ENCODE results near the gene FAIM2.

Gene FAIM2

DNA sequence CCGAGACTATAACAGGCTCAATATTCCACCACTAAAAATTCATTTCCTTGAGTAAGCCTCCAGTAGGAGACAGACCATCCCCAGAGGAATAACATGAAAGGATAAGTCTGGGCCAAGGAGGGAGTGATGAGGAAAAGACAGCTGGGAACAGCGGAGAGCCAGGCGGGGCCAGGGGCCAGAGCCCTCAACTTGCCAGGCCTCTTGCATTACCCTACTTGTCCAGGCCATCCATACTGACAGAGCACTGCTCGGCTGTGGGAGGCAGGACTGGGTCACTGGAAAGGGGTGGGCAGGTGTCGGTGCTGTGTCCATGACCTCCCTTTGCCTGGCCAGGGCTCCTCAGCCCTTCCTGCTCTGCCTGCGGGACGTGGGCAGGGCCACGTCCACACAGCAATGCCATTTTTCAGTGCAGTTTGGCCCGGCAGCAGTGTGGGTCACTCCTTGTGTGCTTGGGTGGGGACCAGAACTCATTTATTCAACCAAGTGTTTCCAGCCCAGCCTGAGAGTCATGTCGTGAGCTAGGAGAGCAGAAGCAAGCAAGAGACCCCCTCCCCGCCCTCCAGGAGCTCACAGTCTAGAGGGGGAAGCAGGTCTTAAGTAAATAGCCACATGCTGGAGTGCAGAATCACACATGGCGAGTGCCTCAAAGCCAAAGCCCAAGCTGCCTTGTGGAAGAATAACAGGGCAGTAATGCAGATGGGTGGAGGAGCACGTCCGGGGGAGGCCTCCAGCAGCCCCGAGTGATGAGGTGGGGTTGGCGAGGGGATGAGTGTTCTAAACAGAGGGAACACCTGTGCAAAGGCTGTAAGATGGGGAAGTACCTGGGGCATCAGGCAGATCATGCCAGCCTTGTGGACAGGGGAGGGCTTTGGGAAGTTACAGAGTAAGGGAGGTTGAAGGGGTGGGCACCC is 8.9 kb upstream of the FAIM2 start:
- no peaks in the 10 kb centered on the region for H3K79me2 ChIP-seq (ENCODE audit: insufficient read depth, low read length)
- ATAC-seq (ENCODE audit: insufficient read depth, low read depth) (no peak), DNase-seq (no peak)
- H2AFZ ChIP-seq (ENCODE audit: low read depth, low read length): no peak overlapping the region
- H4K20me1 ChIP-seq (ENCODE audit: insufficient read depth, low read length): no peaks in the 10 kb centered on the region
- no peaks in the 10 kb centered on the region for H3K9me3 ChIP-seq (ENCODE audit: insufficient read depth, low read length, severe bottlenecking)
- no peak overlapping the region for H3K9ac ChIP-seq (ENCODE audit: low read depth, low read length)
- TF ChIP-seq CTCF (IDR thresholded peaks at IDR 0.05; ENCODE audit: borderline replicate concordance, extremely low read depth, low read length, poor library complexity, severe bottlenecking) (no peak), EZH2 (IDR thresholded peaks at IDR 0.05; ENCODE audit: borderline replicate concordance, low read depth, low read length, severe bottlenecking) (no peak)
- no peaks in the 10 kb centered on the region for H3K36me3 ChIP-seq (ENCODE audit: insufficient read depth, low read length)
- no peaks in the 10 kb centered on the region for H3K27me3 ChIP-seq (ENCODE audit: insufficient read depth, low read length, poor library complexity)
- H3K4me1 ChIP-seq (ENCODE audit: insufficient read depth, low read length): no peaks in the 10 kb centered on the region
- no peak overlapping the region for H3K4me3 ChIP-seq (ENCODE audit: low read depth in 1 of 2, low read length in 2 of 2)
- no peak overlapping the region for H3K4me2 ChIP-seq (ENCODE audit: insufficient read depth, low read length)
- no peak overlapping the region for H3K27ac ChIP-seq (ENCODE audit: low read length)

- Histone ChIP-seq H4K20me1 (ENCODE audit: insufficient read depth, low read length) (no peaks in the 10 kb centered on the region), H2AFZ (ENCODE audit: low read depth, low read length) (no peak overlapping the region), H3K4me1 (ENCODE audit: insufficient read depth, low read length) (no peaks in the 10 kb centered on the region), H3K9me3 (ENCODE audit: insufficient read depth, low read length, severe bottlenecking) (no peaks in the 10 kb centered on the region), H3K27me3 (ENCODE audit: insufficient read depth, low read length, poor library complexity) (no peaks in the 10 kb centered on the region), H3K4me2 (ENCODE audit: insufficient read depth, low read length) (no peak overlapping the region), H3K9ac (ENCODE audit: low read depth, low read length) (no peak overlapping the region), H3K27ac (ENCODE audit: low read length) (no peak overlapping the region), H3K36me3 (ENCODE audit: insufficient read depth, low read length) (no peaks in the 10 kb centered on the region), H3K79me2 (ENCODE audit: insufficient read depth, low read length) (no peaks in the 10 kb centered on the region), H3K4me3 (ENCODE audit: low read depth in 1 of 2, low read length in 2 of 2) (no peak overlapping the region)
- no peak for ATAC-seq (ENCODE audit: insufficient read depth, low read depth)
- no peak for TF ChIP-seq CTCF (IDR thresholded peaks at IDR 0.05; ENCODE audit: borderline replicate concordance, extremely low read depth, low read length, poor library complexity, severe bottlenecking)
- no peak for TF ChIP-seq EZH2 (IDR thresholded peaks at IDR 0.05; ENCODE audit: borderline replicate concordance, low read depth, low read length, severe bottlenecking)
- no peak for DNase-seq
These were observed 7.5 kb upstream of the FAIM2 start for GRCh38 chr12:49911213-49911605.

DNA sequence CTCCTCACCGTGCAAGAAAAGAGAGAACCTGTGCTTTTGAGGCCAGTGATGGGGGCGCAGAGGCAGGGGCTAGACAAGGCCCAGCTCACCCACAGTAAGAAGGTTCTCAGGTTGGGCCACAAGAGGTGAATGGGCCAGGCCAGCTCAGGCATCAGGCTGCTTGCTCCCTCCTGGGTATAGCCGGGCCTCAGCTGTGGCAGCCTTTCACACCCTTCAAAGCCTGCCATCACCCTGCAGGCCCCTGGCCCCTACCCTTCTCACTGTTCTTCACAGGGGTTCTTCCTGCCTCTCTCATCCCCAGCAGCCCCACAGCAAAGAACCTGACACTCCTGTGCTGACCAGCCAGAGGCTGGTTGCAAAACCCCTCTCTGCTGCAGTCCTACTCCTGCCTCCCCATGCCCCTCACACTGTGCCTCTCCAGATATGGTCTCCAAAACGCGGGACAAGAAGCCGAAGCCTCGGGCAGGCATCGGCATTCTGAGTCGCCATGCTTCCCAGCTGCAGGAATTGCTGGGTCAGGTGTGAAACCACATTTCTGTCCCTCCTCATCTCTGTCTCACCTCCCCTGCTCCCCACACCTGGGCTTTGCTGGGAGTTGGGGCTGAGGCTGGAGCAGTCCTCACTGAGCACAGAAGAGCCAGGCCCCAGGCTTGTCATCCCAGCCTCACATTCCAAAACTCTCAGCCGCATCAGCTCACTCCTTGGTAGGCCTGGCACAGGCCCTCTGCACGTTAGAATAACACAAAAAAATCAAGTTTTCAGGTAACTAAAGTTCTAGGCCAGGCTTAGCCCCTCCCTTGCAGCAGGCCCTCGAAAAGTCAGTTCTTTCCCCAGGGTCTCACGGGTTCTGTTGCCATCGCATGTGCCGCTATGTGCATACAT is 6.9 kb upstream of the FAIM2 start:
- Histone ChIP-seq H3K9ac (ENCODE audit: low read depth, low read length) (no peak overlapping the region), H3K4me1 (ENCODE audit: insufficient read depth, low read length) (no peaks in the 10 kb centered on the region), H2AFZ (ENCODE audit: low read depth, low read length) (no peak overlapping the region), H3K27ac (ENCODE audit: low read length) (no peak overlapping the region), H3K27me3 (ENCODE audit: insufficient read depth, low read length, poor library complexity) (peaks cover 3% of the 10 kb centered on the region), H3K36me3 (ENCODE audit: insufficient read depth, low read length) (no peaks in the 10 kb centered on the region), H3K9me3 (ENCODE audit: insufficient read depth, low read length, severe bottlenecking) (no peaks in the 10 kb centered on the region), H4K20me1 (ENCODE audit: insufficient read depth, low read length) (no peaks in the 10 kb centered on the region), H3K4me3 (ENCODE audit: low read depth in 1 of 2, low read length in 2 of 2) (no peak overlapping the region), H3K4me2 (ENCODE audit: insufficient read depth, low read length) (no peak overlapping the region), H3K79me2 (ENCODE audit: insufficient read depth, low read length) (no peaks in the 10 kb centered on the region)
- ATAC-seq (ENCODE audit: insufficient read depth, low read depth): no peak
- no peak for DNase-seq
- TF ChIP-seq EZH2 (IDR thresholded peaks at IDR 0.05; ENCODE audit: borderline replicate concordance, low read depth, low read length, severe bottlenecking) (no peak), CTCF (IDR thresholded peaks at IDR 0.05; ENCODE audit: borderline replicate concordance, extremely low read depth, low read length, poor library complexity, severe bottlenecking) (no peak)
